Right ventricle myocardium superior (tissue), 1 donor: ENCODE measurements around the gene DPRX. TPM values are rescaled to one million over a fixed set of nuclear protein-coding genes. Genes with fewer than 3 reads are reported as not detected.

Source experiments
- microRNA-seq: library from miRNA; unstranded; fragments of <30 nt; microRNA quantifications from one replicate; pipeline ENCODE4 v1.2.0, GENCODE V29; 2020
- total RNA-seq: library from RNA; stranded (reverse); fragmentation: NEBNext Ultra II Directional; extraction: Animal tissue kit (Norgen Biotek cat#: 25700); gene quantifications from one replicate; pipeline ENCODE4 v1.2.1, GENCODE V29; 2021
- donor health status: DM: no; HTN: yes; CAD: no; lungs with severe emphysema.

DPRX gene
- total RNA-seq, 1 donor from 2014 or later: not detected

Small RNA genes within 50 kb of the gene (microRNA-seq; reads per million reads assigned to microRNA genes)
- gene MIR1323: not detected
- 2.3 reads per million for gene MIR498
- gene MIR512-1: not detected
- not detected for gene MIR512-2
- not detected for gene MIR515-1
- gene MIR515-2: not detected
- gene MIR519C: 8.1 reads per million, percentile 22 among the genes with 10 or more reads in this experiment
- not detected for gene MIR519E
- gene MIR520E: 2.6 reads per million
- gene MIR520F: 23.6 reads per million, percentile 38 among the genes with 10 or more reads in this experiment

Other genes starting within 250 kb of the DPRX start
- gene ZNF765, start 236.8 kb upstream of the DPRX start, total RNA-seq: 3.4 TPM
- gene ZNF761, start 200.0 kb upstream of the DPRX start, total RNA-seq: 2.9 TPM
- 0.75 TPM for gene ZNF813, start 164.3 kb upstream of the DPRX start, total RNA-seq
- 8.5 TPM for gene ZNF331, start 93.9 kb upstream of the DPRX start, total RNA-seq
- gene NLRP12, start 192.3 kb downstream of the DPRX start, total RNA-seq: 0.22 TPM
- gene MYADM, start 235.9 kb downstream of the DPRX start, total RNA-seq: 115 TPM